Vagina (tissue), 2 donors: ENCODE measurements around the gene FAM50A. TPM values are rescaled to one million over a fixed set of nuclear protein-coding genes. Genes with fewer than 3 reads are reported as not detected.
A peak's percentile ranks its signal among the peaks of the same experiment; 100 is the strongest.
"Not testable (repeated sequence)": the region's sequence is repeated elsewhere in the genome, so short reads cannot be mapped to it uniquely, and the experiment has no call there.

Experiments
- DNase-seq, 2 donors: peaks; one replicate each; pipeline ENCODE4 v3.0.0-alpha.2; 2017; ENCODE audit errors: extremely low spot score in 2 of 2
- H3K27ac ChIP-seq: fragments of 200-600 bp; sonication (generic); one replicate; pipeline ENCODE4 v1.5.1; 2019
- H3K27me3 ChIP-seq: fragments of 200-600 bp; sonication (generic); one replicate; pipeline ENCODE4 v1.5.1; 2019
- H3K36me3 ChIP-seq, 2 donors: fragments of 200-600 bp; sonication (generic); one replicate each; pipeline ENCODE4 v1.5.1; 2017 to 2019
- H3K4me1 ChIP-seq: fragments of 200-600 bp; sonication (generic); one replicate; pipeline ENCODE4 v1.5.1; 2019
- H3K4me3 ChIP-seq, 2 donors: fragments of 200-600 bp; sonication (generic); 1 replicate in 1 of 2; 2 replicates in 1 of 2; pipeline ENCODE4 v1.5.1; 2016 to 2019
- H3K9me3 ChIP-seq: fragments of 200-600 bp; sonication (generic); one replicate; pipeline ENCODE4 v1.5.1; 2019
- CTCF ChIP-seq, 3 experiments: fragments of 450-650 bp in 2 of 3; fragments of 200-600 bp in 1 of 3; sonication (generic) in 1 of 3; IDR thresholded peaks; one replicate each; pipeline ENCODE4 v1.5.1; 2017 to 2019; ENCODE audit warnings: antibody characterized with exemption in 3 of 3, mild to moderate bottlenecking in 2 of 3, moderate library complexity in 2 of 3
- POLR2A ChIP-seq, 2 donors: fragments of 450-650 bp; IDR thresholded peaks; one replicate each; pipeline ENCODE4 v1.6.1; 2017; ENCODE audit warnings: antibody characterized with exemption in 2 of 2, mild to moderate bottlenecking in 2 of 2, moderate library complexity in 2 of 2
- POLR2AphosphoS5 ChIP-seq, 2 donors: sonication (generic); formaldehyde crosslinking; IDR thresholded peaks; one replicate each; pipeline ENCODE4 v1.9.0; 2017; ENCODE audit warnings: antibody characterized with exemption in 2 of 2, mild to moderate bottlenecking in 2 of 2, low read depth in 1 of 2; ENCODE audit not compliant: insufficient read depth in 1 of 2
- intact Hi-C: fragments of 100-400 bp; cut with DNase I; formaldehyde crosslinking; loops from one replicate; pipeline ENCODE4 v1.15.1; 2023
- total RNA-seq: library from RNA; depleted of rRNA; stranded (reverse); fragments of >200 nt; gene quantifications from one replicate; pipeline ENCODE4 v1.2.3, GENCODE V29; 2016

The FAM50A gene
- total RNA-seq, 1 donor from 2014 or later, result 33.6 TPM

- Histone ChIP-seq H3K36me3 (peaks cover 0 to 4% of the 10 kb centered on the region in 2 donors), H3K27ac (peak overlapping the region; percentile 90), H3K4me3 (peak overlapping the region; percentile 59 to 72), H3K9me3 (no peaks in the 10 kb centered on the region), H3K27me3 (no peaks in the 10 kb centered on the region), H3K4me1 (peaks cover 29% of the 10 kb centered on the region)
- intact Hi-C loops, result no loop called here
- TF ChIP-seq POLR2AphosphoS5 (IDR thresholded peaks at IDR 0.05; ENCODE audit: insufficient read depth in 1 of 2, low read depth in 1 of 2) (no peak), POLR2A (IDR thresholded peaks at IDR 0.05) (no peak), CTCF (IDR thresholded peaks at IDR 0.05) (no peak)
- DNase-seq, result no peak
Measured at GRCh38 chrX:154489182-154489581, 45.2 kb downstream of the FAM50A start.

GRCh38 chrX:154490021-154490413, 46.1 kb downstream of the FAM50A start:
- Histone ChIP-seq H3K36me3 (peaks cover 0 to 4% of the 10 kb centered on the region in 2 donors), H3K27ac (peak overlapping the region; percentile 90), H3K4me1 (peaks cover 23% of the 10 kb centered on the region), H3K27me3 (no peaks in the 10 kb centered on the region), H3K9me3 (no peaks in the 10 kb centered on the region), H3K4me3 (peak overlapping the region; percentile 59 to 72)
- TF ChIP-seq POLR2AphosphoS5 (IDR thresholded peaks at IDR 0.05; ENCODE audit: insufficient read depth in 1 of 2, low read depth in 1 of 2) (no peak), POLR2A (IDR thresholded peaks at IDR 0.05) (no peak), CTCF (IDR thresholded peaks at IDR 0.05) (no peak)
- intact Hi-C loops, result no loop called here
- no peak for DNase-seq

DNA sequence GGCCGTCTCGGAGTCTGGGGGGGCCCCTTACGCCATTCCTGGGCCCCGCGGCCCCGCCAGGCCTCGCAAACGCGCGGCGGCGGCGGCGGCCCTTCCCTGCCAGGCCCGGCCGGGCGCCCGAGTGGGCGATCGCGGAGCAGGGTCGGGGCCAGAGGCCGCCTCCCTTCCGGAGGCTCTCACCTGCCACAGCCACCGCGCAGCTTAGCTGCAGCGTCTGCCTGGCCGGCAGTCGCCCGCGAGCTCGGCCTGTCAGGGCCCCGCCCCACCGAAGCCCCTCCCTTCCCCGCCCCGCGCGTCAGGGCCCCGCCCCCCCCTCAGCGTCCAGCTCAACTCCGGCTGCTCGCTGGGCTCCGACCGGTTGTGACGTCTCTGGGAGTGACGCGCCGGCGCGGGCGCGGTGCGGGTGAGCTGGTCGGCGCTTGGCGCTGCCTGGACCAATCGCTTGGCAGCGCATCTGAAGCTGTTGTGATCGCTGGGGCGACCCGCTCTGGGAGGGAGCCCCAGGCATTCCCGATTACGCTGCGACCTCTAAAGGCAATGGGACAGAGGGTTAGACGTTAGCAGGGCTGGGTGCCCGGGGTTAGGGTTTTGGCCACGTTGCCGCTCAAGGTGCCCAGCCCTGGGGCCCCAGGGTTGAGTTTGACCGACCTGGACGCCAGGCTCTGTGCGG, 46.6 kb downstream of the FAM50A start, which contains the start of gene SLC10A3:
SLC10A3 (minus strand) TSS at position 216 of the 670 bp plus-strand sequence. CDS start 1,689 bp downstream, outside the sequence.
- intact Hi-C loops, result no loop called here
- H3K9me3 ChIP-seq, result no peaks in the 10 kb centered on the region

DNA sequence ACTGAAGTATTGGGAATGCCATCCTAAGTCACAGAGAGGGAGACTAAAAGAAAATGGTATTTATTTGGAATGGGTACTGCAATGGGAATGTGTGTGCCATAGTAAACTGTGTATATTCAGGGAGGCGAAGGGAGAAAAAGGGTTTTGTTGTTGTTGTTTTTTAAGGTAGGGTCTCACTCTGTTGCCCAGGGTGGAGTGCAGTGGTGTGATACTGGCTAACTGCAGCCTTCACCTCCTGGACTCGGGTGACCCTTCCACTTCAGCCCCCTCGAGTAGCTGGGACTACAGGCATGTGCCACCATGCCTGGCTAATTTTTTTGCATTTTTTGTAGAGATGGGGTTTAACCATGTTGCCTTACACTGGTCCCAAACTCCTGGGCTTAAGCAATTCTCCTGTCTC, 50.8 kb downstream of the FAM50A start:
- DNase-seq, result no peak
- H3K27ac ChIP-seq, result no peak overlapping the region
- H3K4me1 ChIP-seq, result peaks cover 4% of the 10 kb centered on the region
- intact Hi-C loops, result no loop called here
- no peaks in the 10 kb centered on the region for H3K9me3 ChIP-seq
- H3K27me3 ChIP-seq, result no peaks in the 10 kb centered on the region
- H3K36me3 ChIP-seq, result no peaks in the 10 kb centered on the region
- TF ChIP-seq POLR2AphosphoS5 (IDR thresholded peaks at IDR 0.05; ENCODE audit: insufficient read depth in 1 of 2, low read depth in 1 of 2), result no peak
- TF ChIP-seq CTCF (IDR thresholded peaks at IDR 0.05), result no peak
- no peak overlapping the region for H3K4me3 ChIP-seq

More for the DNA sequence above, 46.6 kb downstream of the FAM50A start, which contains the start of gene SLC10A3:
- peak within 1 kb of the TSS; percentile 59 to 72 for H3K4me3 ChIP-seq
- TF ChIP-seq POLR2AphosphoS5 (IDR thresholded peaks at IDR 0.05; ENCODE audit: insufficient read depth in 1 of 2, low read depth in 1 of 2), result peak; percentile 45 to 87
- TF ChIP-seq POLR2A (IDR thresholded peaks at IDR 0.05), result peak in 1 of 2 donors; percentile 82
- no peak for TF ChIP-seq CTCF (IDR thresholded peaks at IDR 0.05)
- peaks cover 0 to 4% of the 10 kb centered on the region in 2 donors for H3K36me3 ChIP-seq
- peaks cover 17% of the 10 kb centered on the region for H3K4me1 ChIP-seq
- peak within 1 kb of the TSS; percentile 90 for H3K27ac ChIP-seq
- peak in 1 of 2 donors; percentile 96 for DNase-seq
- no peaks in the 10 kb centered on the region for H3K27me3 ChIP-seq

DNA sequence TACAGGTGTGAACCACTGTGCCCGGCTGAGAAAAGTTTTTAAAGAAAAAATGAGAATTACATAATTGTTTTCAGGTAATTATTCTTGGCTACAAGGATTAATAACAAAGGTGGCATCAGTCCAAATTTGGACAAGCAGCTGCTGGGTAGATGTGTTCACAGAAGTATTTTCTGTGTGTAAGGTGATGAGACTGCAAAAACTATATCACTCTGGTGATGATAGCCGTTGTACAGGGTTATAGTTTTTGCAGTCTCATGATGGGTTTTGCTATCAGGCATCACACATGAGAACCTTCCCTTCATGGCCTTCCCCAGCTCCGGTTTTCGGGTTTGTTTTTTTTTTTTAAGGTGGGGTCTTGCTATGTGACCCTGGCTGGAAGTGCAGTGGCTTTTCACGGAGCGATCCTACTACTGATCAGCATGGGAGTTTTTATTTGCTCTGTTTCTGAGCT, 51.6 kb downstream of the FAM50A start:
- Histone ChIP-seq H3K4me1 (no peaks in the 10 kb centered on the region), H3K27ac (no peak overlapping the region), H3K36me3 (no peaks in the 10 kb centered on the region), H3K9me3 (no peaks in the 10 kb centered on the region), H3K27me3 (no peaks in the 10 kb centered on the region), H3K4me3 (no peak overlapping the region)
- intact Hi-C loops, result no loop called here
- TF ChIP-seq POLR2AphosphoS5 (IDR thresholded peaks at IDR 0.05; ENCODE audit: insufficient read depth in 1 of 2, low read depth in 1 of 2), result no peak
- TF ChIP-seq POLR2A (IDR thresholded peaks at IDR 0.05), result no peak
- TF ChIP-seq CTCF (IDR thresholded peaks at IDR 0.05), result no peak
- DNase-seq, result no peak

- intact Hi-C loops, H3K4me3 ChIP-seq, H3K27me3 ChIP-seq, H3K36me3 ChIP-seq, H3K27ac ChIP-seq, DNase-seq, H3K4me1 ChIP-seq, H3K9me3 ChIP-seq: not testable (repeated sequence)
Measured at GRCh38 chrX:154496591-154497137, 52.7 kb downstream of the FAM50A start.
